Smooth muscle cell (in vitro differentiated cells): ENCODE results near the gene AP2A2. TPM values are rescaled to one million over a fixed set of nuclear protein-coding genes. Genes with fewer than 3 reads are reported as not detected.
"Not testable (repeated sequence)": the region's sequence is repeated elsewhere in the genome, so short reads cannot be mapped to it uniquely, and the experiment has no call there.

Source experiments
- DNase-seq: peaks from one replicate; lab custom pipeline; 2025; ENCODE audit not compliant: unreplicated experiment; lab: John Stamatoyannopoulos, UW
- H2AFZ ChIP-seq: fragments of 200-600 bp; sonication (generic); 2 replicates; pipeline ENCODE4 v1.6.0; 2016; ENCODE audit warnings: antibody characterized with exemption, low read depth, mild to moderate bottlenecking
- H3F3A ChIP-seq: fragments of 200-600 bp; sonication (generic); 2 replicates; pipeline ENCODE4 v1.6.0; 2017; ENCODE audit warnings: antibody characterized with exemption, low read depth
- H3K27ac ChIP-seq: fragments of 200-600 bp; sonication (generic); 2 replicates; pipeline ENCODE4 v1.5.1; 2016; ENCODE audit warnings: low read depth, mild to moderate bottlenecking
- H3K27me3 ChIP-seq: fragments of 200-600 bp; sonication (generic); 2 replicates; pipeline ENCODE4 v1.6.1; 2016; ENCODE audit warnings: low read depth, mild to moderate bottlenecking
- H3K36me3 ChIP-seq: fragments of 200-600 bp; sonication (generic); 2 replicates; pipeline ENCODE4 v1.5.1; 2016; ENCODE audit warnings: low read depth
- H3K4me1 ChIP-seq: fragments of 200-600 bp; sonication (generic); 2 replicates; pipeline ENCODE4 v1.5.1; 2016; ENCODE audit warnings: low read depth
- H3K4me2 ChIP-seq: fragments of 200-600 bp; sonication (generic); 2 replicates; pipeline ENCODE4 v1.6.0; 2016; ENCODE audit warnings: mild to moderate bottlenecking
- H3K4me3 ChIP-seq: fragments of 200-600 bp; sonication (generic); 2 replicates; pipeline ENCODE4 v1.5.1; 2016; ENCODE audit warnings: mild to moderate bottlenecking
- H3K79me2 ChIP-seq: fragments of 200-600 bp; sonication (generic); 2 replicates; pipeline ENCODE4 v1.6.0; 2016; ENCODE audit warnings: low read depth, mild to moderate bottlenecking
- H3K9ac ChIP-seq: fragments of 200-600 bp; sonication (generic); 2 replicates; pipeline ENCODE4 v1.6.0; 2016; ENCODE audit warnings: low read depth
- H3K9me3 ChIP-seq: fragments of 200-600 bp; sonication (generic); replicated peaks from 2 replicates; pipeline ENCODE4 v1.5.1; 2016; ENCODE audit warnings: low read depth
- H4K20me1 ChIP-seq: fragments of 200-600 bp; sonication (generic); 2 replicates; pipeline ENCODE4 v1.6.0; 2016; ENCODE audit warnings: low read depth
- CTCF ChIP-seq: fragments of 200-600 bp; sonication (generic); IDR thresholded peaks from 2 replicates; pipeline ENCODE4 v1.5.1; 2017; ENCODE audit warnings: borderline replicate concordance, mild to moderate bottlenecking, antibody characterized with exemption; ENCODE audit not compliant: insufficient read depth, poor library complexity, severe bottlenecking
- WGBS: methylation state at CpG from one replicate; pipeline ENCODE4 v1.1.7; 2016; ENCODE audit warnings: low lambda C conversion rate; 5-methylcytosine and 5-hydroxymethylcytosine counted together
- polyA plus RNA-seq: library from polyadenylated mRNA; unstranded; fragments of >200 nt; fragmentation: Nextera tagmentation; extraction: Ambion mirVana; gene quantifications from 2 replicates; pipeline ENCODE4 v1.2.1, GENCODE V29; 2016
- total RNA-seq: library from RNA; depleted of rRNA; stranded (reverse); fragments of >200 nt; gene quantifications from 2 replicates; pipeline ENCODE4 v1.2.3, GENCODE V29; 2014

The AP2A2 gene
- total and polyA plus RNA-seq, 2 experiments from 2014 or later, result 25.1 to 35.8 TPM

- Histone ChIP-seq H4K20me1 (peaks cover 35% of the 10 kb centered on the region), H3K79me2 (peaks cover 8% of the 10 kb centered on the region), H3K27ac (no peak overlapping the region), H3K27me3 (no peaks in the 10 kb centered on the region), H3K4me3 (no peak overlapping the region), H3F3A (no peaks in the 10 kb centered on the region), H3K36me3 (no peaks in the 10 kb centered on the region), H3K4me2 (no peak overlapping the region), H3K9me3 (no peaks in the 10 kb centered on the region), H2AFZ (no peak overlapping the region), H3K9ac (no peak overlapping the region), H3K4me1 (no peaks in the 10 kb centered on the region)
- WGBS, result 96% methylated on average over 20 of the region's 20 CpGs
- TF ChIP-seq CTCF, result no peak
- DNase-seq, result no peak
Observed at GRCh38 chr11:1015826-1016545, 90.3 kb downstream of the AP2A2 start.

GRCh38 chr11:1016610-1017126 is 91.0 kb downstream of the AP2A2 start:
- H3K79me2 ChIP-seq, DNase-seq, H3K4me1 ChIP-seq, H3K4me2 ChIP-seq, H3F3A ChIP-seq, H3K4me3 ChIP-seq, H3K9ac ChIP-seq, H3K27ac ChIP-seq, H3K27me3 ChIP-seq, H3K36me3 ChIP-seq, H3K9me3 ChIP-seq, H2AFZ ChIP-seq: not testable (repeated sequence)
- H4K20me1 ChIP-seq, result peaks cover 35% of the 10 kb centered on the region
- WGBS, result 70% methylated on average over 7 of the region's 7 CpGs

- Histone ChIP-seq H3K4me2 (no peak overlapping the region), H3K9me3 (no peaks in the 10 kb centered on the region), H3K4me1 (no peaks in the 10 kb centered on the region), H3K9ac (no peak overlapping the region), H3K36me3 (no peaks in the 10 kb centered on the region), H3F3A (no peaks in the 10 kb centered on the region), H3K79me2 (peaks cover 8% of the 10 kb centered on the region), H3K27ac (no peak overlapping the region), H4K20me1 (peaks cover 33% of the 10 kb centered on the region), H3K4me3 (no peak overlapping the region), H3K27me3 (no peaks in the 10 kb centered on the region), H2AFZ (no peak overlapping the region)
- no peak for TF ChIP-seq CTCF
- 81% methylated on average over 12 of the region's 12 CpGs for WGBS
- DNase-seq, result no peak
Observed at GRCh38 chr11:1017269-1018005, 91.8 kb downstream of the AP2A2 start.

- no peaks in the 10 kb centered on the region for H3K9me3 ChIP-seq
- no peak for DNase-seq
- WGBS, result 87% methylated on average over 9 of the region's 9 CpGs
Observed at GRCh38 chr11:1018091-1018490, 92.4 kb downstream of the AP2A2 start.

More at GRCh38 chr11:1018091-1018490, 92.4 kb downstream of the AP2A2 start:
- TF ChIP-seq CTCF, result no peak
- no peaks in the 10 kb centered on the region for H3F3A ChIP-seq
- H3K27ac ChIP-seq, result no peak overlapping the region
- H2AFZ ChIP-seq, result no peak overlapping the region
- no peak overlapping the region for H3K9ac ChIP-seq
- no peaks in the 10 kb centered on the region for H3K36me3 ChIP-seq
- H3K27me3 ChIP-seq, result no peaks in the 10 kb centered on the region
- H3K4me3 ChIP-seq, result no peak overlapping the region
- no peak overlapping the region for H3K4me2 ChIP-seq
- H3K79me2 ChIP-seq, result peaks cover 8% of the 10 kb centered on the region
- H3K4me1 ChIP-seq, result no peaks in the 10 kb centered on the region
- peaks cover 31% of the 10 kb centered on the region for H4K20me1 ChIP-seq
